GM19324 (cell line): ENCODE data around the gene DNAH8.

Experiments
- ATAC-seq: cut with Tn5 transposase; IDR thresholded peaks from one replicate; pipeline ENCODE4 v1.9.1; 2021; ENCODE audit warnings: mild to moderate bottlenecking, moderate library complexity; ENCODE audit not compliant: unreplicated experiment, low FRiP score

DNAH8 gene

DNA sequence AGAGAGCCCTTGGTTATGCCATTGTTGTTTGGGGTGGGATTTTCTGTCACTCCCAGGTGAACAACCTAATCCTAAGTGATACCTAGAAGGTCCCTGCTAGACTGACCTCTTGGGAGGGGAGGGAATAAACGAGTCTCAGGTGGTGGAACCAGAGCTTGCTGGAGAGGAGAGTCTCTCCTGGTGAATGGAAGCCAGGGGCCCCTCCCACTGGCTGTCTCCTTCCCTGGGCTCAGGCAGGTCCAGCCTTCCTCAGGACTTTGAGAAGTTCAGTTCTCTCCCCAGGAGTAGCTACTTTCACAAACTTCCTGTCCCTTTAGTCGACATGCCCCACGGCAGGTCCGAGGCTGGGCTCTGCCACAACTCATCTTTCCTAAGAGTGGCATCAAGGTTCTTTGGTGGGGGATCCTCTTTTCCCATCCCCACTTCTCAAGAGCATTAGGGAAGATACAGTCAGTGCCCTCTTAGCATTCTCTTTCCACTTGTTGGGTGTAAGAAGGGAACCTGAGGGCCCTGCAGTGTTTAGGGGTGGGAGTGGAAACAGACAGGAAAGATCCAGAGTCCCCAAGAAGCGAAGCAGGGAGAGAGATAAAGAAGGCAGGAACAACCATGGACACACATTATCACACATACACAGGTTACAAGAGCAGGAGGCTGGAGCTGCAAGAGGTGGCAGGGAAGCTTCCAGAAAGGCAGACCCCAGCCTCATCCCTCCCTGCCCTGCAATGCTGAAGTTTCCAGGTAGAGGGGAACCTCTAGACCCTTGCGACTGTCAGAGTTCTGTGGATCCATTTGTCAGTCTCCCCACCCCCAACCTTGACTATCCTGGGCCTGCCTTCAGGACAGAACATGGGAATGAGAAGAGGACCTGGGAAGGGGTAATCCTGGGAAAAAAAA, 332.6 kb downstream of the DNAH8 start:
- ATAC-seq: no peak

DNA sequence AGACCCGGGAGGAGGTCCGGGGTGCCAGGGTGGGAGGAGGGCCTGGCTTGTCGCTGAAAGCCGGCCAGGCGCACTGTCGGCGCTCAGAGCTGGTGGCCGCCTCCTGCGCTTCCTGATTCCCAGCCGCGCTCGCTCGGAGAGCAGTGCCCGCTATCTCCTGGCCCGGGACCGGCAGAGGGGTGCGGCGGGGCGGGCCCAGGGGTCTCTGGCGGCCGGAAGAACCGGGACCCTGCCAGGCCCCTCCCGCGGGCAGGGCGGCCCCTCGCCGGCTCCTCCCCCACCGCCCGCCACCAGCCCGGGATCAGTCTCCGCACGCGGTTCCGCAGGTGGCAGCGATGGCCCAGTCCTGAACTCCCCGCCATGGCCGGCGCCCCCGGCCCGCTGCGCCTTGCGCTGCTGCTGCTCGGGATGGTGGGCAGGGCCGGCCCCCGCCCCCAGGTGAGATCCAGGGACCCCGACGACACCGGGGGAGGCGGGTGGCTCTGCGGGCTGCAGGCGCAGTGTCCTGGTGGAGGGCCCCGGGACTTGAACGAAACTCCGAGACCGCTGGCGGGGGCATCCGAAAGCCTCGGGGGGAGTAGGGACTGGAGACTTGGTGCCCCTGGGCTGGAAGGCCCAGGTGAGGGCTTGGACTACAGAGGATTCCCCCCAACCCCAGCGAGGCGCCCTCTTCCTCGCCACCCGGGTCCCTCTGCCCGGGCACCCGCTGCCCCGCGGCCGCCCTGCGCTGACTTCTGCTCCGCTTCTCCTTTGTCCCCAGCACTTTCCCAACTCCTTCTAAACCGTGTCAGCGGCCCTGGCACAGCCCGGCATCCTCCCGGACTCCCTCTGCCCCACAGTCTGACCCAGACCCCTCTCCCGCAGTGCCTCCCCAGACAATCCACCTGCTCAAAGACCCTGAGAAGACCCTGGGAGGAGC, 333.6 kb downstream of the DNAH8 start, which contains the start of gene GLP1R:
Gene GLP1R (plus strand): TSS at position 301 of the 919 bp plus-strand sequence. CDS start 60 bp downstream, at position 361.
- ATAC-seq: no peak

DNA sequence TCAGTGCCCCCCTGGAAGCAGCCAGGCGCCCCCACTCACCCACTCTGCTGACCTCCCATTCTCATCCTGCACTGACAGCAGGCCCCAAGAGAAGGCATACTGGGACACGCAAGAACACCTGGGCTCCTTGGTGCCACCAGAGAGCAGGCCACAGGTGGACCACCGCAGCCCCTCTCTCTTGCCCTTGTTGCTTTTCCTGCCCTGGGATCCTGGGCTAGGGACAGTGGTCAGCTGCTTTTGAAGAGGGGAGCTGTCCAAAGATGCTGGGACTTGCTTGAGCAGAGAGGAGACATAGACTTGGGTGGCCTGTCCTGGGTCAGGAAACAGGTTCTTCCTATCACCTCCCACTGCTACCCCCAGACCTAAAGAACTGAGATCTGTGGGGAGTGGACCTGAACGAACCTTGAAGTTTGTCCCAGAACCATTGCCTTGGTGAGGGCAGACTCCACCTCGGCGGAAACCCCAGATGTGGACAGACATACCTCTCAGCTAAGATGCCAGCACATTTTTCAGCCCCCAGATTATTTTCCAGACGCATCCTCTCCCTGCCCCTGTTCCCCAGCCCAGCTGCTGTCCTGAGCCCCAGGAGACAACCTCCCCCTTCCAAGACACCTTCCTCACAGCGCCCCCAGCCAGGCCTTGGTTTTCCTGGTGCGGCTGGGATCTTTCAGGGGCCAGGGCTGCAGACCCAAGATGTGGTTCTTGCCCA, 334.6 kb downstream of the DNAH8 start:
- ATAC-seq: no peak

DNA sequence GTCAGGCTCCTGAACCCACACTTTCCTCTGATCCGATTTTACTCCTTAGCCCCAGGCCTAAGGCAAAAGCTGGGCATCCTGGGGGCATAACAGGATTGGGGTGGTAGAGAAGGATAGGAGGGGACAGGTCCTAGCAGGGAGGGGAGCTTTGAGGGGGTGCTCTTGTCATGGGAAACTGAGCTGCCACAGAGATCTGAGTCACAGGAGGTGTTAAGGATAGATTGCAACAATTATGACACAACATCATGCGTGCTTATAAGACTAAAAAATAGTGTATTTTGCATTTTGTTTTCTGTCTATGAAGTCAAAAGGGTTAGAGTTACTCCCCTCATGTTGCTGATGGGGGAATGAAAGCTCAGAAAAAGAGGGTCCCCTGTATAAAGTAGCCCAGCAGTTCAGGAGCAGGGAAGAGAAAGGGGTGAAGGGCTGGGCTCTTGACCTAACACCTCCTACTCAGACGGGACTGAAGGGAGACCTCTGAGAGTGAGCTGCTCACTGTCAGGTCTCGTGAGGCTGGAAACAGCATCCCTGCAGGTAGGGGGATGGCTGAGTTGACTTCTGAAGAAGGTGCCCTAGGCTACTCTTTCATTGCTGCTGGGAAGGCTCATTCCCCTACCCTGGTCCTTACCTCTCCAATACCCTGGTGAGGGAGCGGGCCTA, 335.5 kb downstream of the DNAH8 start:
- ATAC-seq: no peak

DNA sequence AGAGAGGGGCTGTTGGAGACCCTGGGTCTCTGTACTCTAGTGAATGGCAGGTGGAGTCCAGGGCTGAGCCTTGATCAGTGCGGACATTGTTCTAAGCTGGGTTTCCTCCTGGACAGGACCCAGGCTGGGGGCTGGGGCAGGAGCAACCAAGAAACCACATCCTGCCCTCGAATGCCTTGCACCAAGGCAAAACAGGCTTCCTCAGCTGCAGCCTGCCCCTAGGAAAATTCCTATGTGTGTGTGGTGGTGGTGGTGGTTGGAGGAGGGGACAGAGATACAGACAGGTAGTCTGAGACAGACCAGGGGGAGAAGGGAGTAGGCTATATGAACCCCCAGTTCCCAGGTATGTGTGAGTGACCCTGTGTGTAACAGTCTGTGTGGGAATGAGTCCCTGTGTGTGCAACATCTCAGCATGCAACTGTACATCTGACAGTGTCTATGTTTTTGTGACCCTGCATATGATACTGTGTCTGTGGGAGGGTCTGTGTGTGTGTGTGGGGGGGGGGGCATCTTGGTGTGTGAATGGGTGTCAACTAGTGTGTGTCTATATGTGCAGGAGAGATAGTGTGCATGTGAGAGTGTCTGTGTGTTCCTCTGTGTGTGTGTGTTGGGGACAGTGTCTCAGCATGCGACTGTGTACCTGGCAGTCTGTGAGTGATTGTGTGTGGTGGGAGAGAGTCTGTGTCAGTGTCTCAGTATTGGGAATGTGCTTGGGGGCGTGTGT, 336.4 kb downstream of the DNAH8 start:
- no peak for ATAC-seq

DNA sequence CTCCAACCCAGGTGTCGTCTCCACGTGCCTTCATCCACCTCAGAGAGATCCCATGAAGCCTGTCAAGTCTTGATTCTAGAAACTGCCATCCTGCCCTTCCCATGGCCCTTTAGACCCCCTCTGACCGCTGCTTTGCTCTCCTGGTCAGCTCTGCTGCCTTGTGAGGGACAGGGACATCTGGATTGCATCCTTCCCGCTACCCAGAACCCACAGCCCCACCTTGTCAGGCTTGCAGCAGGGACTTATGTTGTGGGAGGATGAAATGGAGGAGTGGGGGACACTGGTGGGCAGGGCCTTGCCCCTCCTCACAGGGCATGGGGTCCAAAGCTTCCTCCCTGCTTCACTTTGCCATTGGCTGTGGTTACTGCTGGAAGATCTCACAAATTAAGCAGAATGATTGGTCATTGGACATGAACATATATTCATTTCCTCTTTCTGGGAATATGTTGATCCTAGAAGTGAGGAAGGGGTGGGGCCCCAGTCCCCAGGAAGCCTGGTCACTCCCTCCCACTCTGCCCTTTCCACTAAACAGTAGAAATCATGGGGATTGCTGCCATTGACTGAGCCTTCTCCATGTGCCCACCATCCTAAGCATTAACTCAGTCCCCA, 338.0 kb downstream of the DNAH8 start:
- ATAC-seq: no peak

DNA sequence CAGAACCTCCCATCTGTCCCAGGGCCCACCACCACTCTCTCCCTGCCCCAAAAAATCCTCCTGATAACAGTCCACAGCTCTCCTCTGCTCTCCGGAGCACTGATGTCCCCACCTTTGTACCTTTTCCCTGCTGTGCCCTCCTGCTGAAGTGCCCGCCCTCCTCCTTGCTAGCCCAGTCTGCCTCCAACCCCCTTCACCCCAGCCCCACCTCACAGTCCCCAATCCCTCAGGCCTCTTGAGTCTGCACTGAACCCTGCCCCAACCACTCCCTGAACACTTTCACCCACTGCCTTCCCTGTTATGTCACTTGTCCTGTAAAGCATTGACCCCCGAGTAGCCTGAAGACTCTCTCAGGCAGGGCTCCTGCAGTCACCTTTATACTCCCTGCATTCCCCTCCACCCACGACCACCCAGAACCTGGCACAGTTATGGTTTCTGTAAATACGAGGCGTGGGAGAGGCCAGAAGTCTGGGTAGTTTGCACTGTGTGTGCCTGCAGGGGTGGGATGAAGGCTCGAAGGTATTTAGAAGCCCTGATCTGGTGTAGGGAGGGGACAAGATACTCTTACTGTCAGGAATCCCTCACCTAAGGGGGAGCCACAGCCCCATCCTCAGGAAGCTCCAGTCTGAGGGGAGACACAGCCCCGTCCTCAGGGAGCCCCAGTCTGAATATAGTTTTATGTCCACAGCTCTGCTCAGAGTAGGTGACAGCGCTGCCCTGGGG, 338.9 kb downstream of the DNAH8 start:
- ATAC-seq: no peak

DNA sequence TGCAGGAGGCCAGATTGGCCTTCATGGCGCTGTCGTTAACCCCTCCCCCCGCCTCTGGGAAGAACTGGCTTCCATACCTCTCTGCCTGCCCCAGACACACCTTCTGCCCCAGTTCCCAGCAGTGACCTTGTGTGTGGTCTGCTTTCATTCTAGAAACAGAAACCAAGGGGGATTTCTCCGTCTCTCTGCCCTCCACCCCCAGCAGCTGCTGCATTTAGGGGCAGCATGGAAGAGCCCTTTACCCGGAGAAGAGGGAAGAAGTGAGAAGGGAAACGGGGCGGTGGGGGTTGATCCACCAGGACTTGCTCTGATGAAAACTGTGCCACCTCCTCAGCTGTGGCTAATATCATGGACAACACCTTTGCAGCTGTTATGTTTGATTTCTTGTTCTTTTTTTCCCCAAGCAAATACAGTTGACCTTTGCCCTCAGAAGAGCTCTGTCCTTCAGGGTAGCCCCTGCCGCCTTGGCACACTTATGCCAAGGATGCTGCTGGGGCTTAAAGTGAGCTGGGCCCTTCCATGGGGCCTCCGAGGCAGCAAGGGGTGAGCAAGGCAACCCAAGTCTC, 339.5 kb downstream of the DNAH8 start:
- ATAC-seq: no peak

DNA sequence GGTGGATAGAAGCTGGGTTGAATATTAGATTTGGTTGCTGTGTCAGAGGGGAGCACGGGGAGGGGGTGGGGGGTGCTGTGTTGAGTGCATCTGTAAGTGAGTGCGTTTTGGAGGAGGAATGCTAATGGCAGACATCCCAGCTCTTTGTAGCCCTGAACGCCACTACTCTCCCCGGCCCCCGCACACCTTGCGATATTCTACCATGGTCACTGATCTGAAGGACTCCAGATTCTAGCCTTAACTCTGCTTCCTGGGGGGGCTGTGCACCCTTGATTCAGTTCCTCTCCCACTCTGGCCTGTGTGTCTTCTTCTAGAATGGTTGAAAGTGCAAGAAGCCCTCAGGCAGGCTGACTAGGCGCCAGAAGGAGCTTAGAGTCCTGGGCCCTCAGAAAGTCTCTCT, 340.6 kb downstream of the DNAH8 start:
- ATAC-seq: no peak

DNA sequence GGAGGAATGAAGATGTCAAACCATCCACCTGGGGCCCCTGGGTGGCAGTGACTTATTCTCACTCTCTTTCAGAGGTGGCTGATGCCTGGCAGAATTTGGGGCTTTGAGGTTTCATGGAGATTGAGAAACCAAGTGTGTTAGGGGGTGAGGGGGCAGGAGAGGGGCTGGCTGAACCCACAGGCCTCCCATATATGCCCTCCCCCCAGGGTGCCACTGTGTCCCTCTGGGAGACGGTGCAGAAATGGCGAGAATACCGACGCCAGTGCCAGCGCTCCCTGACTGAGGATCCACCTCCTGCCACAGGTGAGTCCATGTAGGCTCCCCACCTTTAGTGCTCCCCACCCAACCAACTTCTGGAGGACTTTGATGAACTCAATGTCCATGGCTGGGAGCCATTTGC, 341.1 kb downstream of the DNAH8 start:
- ATAC-seq: no peak

DNA sequence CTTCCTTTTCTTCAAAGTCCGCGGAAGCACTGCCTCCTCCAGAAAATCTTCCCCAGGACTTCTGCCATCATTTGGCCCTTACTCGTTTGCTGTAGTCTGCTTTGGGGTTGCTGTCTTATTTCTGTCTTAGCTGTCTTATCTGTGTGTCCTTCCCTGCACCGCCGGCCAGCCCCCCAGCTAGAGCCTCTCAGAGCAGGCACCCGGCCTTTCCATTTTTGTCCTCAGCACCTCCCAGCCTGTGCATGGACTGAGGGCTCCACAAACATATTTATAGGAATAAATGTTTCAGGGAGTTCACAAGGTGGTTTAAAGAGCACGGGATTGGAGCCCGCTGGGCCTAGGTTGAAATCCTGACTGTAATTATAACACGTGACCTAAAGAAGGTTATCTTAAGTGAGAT, 341.6 kb downstream of the DNAH8 start:
- ATAC-seq: no peak

DNA sequence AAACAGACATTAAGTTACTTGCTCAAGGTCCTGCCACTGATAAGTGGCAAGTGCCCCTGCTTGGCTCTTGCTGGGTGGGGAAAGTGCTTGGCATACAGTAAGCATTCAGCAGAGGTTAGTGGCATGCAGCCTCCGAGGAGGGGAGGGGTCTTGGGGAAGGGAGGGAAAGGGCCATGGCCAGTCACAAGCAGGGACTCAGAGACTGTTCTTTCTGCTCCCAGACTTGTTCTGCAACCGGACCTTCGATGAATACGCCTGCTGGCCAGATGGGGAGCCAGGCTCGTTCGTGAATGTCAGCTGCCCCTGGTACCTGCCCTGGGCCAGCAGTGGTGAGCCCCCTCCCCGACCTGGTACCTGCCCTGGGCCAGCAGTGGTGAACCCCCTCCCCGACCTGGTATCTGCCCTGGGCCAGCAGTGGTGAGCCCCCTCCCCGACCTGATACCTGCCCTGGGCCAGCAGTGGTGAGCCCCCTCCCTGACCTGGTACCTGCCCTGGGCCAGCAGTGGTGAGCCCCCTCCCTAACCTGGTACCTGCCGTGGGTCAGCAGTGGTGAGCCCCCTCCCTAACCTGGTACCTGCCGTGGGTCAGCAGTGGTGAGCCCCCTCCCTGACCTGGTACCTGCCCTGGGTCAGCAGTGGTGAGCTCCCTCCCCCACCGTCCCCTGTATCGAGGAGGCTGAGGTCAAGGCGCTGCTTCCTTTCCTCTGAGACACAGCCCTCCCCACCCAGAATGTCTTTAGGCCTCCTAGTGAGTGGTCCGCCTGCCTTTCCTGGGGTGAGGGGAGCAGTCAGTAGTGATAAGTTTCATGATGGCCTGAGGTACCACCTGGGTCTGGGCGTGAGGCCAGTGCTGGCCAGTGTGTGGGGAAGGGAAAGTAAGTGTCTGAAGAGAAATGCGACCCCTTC, 342.4 kb downstream of the DNAH8 start:
- ATAC-seq: no peak

DNA sequence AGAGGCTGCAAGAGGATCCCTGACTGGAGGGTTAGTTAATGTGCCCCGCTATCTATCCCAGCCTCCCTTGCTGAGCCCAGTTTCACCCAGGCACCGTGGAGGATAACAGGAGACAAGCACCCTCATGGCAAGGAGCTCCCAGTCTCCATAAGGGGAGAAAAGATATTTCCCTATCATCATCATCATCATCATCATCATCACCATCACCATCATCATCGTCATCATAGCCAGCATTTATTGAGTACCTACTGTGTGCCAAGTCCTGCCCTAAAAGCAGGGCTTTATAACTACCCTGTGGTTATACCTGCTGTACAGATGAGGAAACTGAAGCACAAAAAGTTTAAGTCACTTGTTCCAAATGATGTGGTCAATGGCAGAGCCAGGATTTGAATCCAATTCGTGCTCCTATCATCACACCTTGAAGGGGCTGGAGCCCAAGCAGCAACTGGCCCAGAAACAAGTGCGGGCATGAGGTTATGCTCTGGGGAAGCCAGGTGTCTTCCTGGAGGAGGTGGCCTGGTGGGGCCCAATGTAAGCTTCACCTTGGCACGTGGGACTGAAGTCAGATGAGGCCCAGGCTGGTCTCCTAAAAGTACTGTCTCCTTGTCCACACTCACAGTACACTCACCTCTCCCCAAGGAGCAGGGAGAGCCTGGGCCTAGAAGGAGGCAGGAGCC, 343.5 kb downstream of the DNAH8 start:
- ATAC-seq: no peak

DNA sequence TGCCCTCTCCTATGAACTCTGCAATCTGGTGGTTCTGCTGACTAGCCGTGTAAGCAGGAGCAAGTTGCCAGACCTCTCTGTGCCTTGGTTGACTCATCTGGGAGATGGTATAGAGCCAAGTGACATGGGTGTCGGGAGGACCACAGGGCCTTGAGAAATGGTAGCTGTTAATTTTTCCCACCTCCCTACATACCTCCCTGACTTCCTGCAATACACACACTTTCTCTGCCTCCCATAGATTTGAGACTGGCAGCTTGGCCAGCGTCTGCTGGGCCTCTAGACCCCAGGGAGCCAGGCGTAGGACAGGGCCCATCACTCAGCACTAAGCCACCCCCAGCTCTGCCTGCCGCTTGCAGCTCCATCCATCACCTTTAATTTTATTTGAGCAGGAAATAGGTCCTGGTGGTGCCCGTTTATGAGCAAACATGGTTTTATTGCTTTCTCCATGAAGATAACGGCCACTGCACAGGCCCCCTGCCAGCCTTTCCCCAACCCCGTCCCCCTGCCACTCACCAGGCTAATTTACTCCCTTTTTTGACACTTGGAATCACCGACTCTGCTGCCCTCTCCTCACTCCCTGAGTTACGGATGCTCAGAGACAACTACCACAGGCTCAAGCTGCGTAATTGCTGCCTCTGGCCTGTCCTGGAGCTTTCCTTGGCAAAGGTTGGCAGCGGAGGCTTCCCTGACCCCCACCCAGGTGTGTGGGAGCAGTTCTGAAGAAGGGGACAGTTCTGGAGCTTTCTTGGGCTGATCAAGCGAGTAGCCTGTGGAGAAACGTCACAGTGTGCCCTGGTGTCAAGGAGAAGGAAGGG, 344.6 kb downstream of the DNAH8 start:
- ATAC-seq: no peak

DNA sequence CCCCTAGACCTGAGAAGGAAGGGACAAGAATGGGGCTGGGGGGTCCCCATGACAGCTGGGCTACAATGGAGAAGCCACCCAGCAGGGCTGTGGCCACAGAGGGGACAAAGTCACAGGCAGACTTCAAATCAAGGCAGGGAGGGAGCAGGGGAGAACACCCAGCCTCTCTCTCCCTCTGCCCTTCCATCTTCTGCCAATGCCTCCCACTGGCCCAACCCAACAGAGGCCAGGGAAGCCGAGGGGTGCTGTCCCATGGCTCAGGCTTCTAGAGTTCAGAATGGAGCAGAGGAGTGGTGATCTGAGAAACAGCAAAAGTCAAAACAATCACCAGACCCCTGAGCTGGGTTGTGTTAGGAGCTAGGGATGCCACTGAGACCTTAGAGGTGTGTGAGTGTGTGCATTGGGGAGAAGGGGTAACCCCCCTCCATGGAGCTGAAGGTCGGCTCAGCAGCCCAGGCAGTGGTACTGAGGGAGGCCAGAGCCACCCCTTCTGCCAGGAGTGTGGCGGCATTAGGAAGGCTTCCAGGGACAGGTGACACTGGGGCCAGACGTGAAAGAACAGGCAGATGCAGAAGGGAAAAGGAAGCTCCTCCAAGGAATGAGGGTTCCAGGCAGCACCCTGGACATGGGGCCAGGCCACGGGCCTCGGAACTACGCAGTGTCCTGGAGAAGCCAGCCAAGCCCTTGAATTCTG, 345.5 kb downstream of the DNAH8 start:
- no peak for ATAC-seq
